ENCODE measurements around the gene AHCTF1. TPM values are rescaled to one million over a fixed set of nuclear protein-coding genes. Genes with fewer than 3 reads are reported as not detected.

Gene AHCTF1
- total and polyA plus RNA-seq, 9 of the 15 experiments (the other 6 are each of a cell fraction or from before 2014, with no cell fraction given), result 9.4 to 102 (median 47.6) TPM

- intact Hi-C loops (cut with micrococcal nuclease) (no loop called here), in situ Hi-C loops (cut with MboI) (no loop called here)
- Histone ChIP-seq H3K27me3 (ENCODE audit: control insufficient read depth in 2 of 2, insufficient read depth in 2 of 2, low read length in 2 of 2) (peaks cover 9 to 64% of the 10 kb centered on the region in 2 experiments), H3K36me3 (ENCODE audit: control insufficient read depth, insufficient read depth, low read length) (no peaks in the 10 kb centered on the region), H3K9me1 (ENCODE audit: control insufficient read depth, insufficient read depth, low read length) (no peaks in the 10 kb centered on the region), H3K4me3 (no peak overlapping the region), H3K27ac (ENCODE audit: extremely low read depth, low read depth, low read length) (no peak overlapping the region), H2AFZ (ENCODE audit: low read depth, low read length) (no peak overlapping the region), H3K4me1 (replicated peaks in 1 of 2; ENCODE audit: control insufficient read depth in 2 of 2, insufficient read depth in 2 of 2, low read length in 2 of 2) (peaks cover 5 to 37% of the 10 kb centered on the region in 2 experiments; a peak in 3 of 5 replicates), H3K4me2 (ENCODE audit: insufficient read depth, low read length) (no peak overlapping the region), H3K79me2 (ENCODE audit: control insufficient read depth, insufficient read depth, low read length) (no peaks in the 10 kb centered on the region), H3K9ac (ENCODE audit: insufficient read depth in 1 of 2, low read depth in 2 of 2, low read length in 2 of 2) (peak overlapping the region in 1 of 2 experiments; percentile 59; a peak in 2 of 4 replicates), H4K20me1 (replicated peaks; ENCODE audit: control insufficient read depth, insufficient read depth, low read length) (no peaks in the 10 kb centered on the region), H3K9me3 (replicated peaks; ENCODE audit: control insufficient read depth, insufficient read depth, low read depth, low read length) (no peaks in the 10 kb centered on the region)
- ATAC-seq, result no peak
- no TSS peak for BruUV-seq (replicated peaks)
- FAIRE-seq, result no peak
- TF ChIP-seq POLR3G (IDR thresholded peaks at IDR 0.05; ENCODE audit: extremely low read depth, insufficient read length, insufficient replicate concordance), result no peak
- WGBS (ENCODE audit: insufficient coverage, low coverage, missing lambda C conversion rate), result 9% methylated on average over 7 of the region's 7 CpGs
- DNase-seq (ENCODE audit: extremely low read depth in 1 of 4, low spot score in 3 of 4), result no peak
- ChIA-PET CTCF (ENCODE audit: low intra/inter-chr PET ratio) (no interaction called here), POLR2A (interaction anchor here (0.8 kb wide), 1 partner anchor 14 kb away, joined by 4 read pairs; no protein-coding TSS in a partner anchor)
These were observed 141.4 kb downstream of the AHCTF1 start for GRCh38 chr1:246790364-246790763.

DNA sequence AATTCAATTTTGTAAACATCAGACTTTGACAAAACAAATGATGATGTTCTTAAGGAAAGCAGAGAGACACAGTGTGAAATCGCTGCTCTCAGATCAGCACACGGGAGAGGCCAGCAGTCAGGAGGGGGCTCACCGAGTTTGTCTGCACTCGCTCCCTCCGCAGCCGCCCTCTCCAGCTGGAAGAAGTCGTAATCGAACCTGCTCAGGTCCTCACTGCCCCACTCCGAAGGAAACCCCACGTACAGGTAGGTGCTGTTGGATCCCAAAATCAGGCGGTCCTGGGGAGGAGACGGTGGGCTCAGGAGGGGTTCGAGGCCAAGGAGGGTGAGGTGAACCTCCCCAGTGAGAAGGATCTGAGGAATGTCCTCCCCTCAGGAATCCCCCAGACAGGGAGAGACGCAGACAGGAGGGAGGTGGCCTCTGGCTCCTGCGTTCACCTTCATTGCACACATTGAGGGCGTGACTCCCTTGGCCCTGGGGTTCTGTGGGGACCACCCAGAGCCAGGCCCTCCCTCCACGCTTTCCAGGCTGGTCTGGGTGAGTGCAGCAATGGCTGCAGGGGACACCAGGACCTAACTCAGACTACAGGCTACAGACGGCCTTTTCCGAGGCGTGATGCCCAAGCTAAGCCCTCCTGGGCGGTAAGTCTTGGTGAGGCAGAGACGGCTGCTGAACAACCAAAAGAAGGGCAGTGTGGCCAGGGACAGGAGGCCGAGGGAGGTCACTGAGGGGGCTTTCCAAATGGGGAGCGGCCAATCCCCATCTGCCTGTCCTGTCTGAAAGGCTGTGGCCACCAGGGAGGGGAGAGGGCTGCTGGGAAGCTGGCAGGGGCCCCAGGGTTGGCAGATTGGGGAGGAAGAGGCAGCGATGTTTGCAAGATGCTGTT is 142.1 kb downstream of the AHCTF1 start:
- no peaks in the 10 kb centered on the region for H3K79me2 ChIP-seq (ENCODE audit: control insufficient read depth, insufficient read depth, low read length)
- peaks cover 5 to 34% of the 10 kb centered on the region in 2 experiments; a peak in 3 of 5 replicates for H3K4me1 ChIP-seq (replicated peaks in 1 of 2; ENCODE audit: control insufficient read depth in 2 of 2, insufficient read depth in 2 of 2, low read length in 2 of 2)
- intact Hi-C loops (cut with micrococcal nuclease), result no loop called here
- no peak overlapping the region for H3K4me3 ChIP-seq
- no peak overlapping the region for H3K4me2 ChIP-seq (ENCODE audit: insufficient read depth, low read length)
- no peak for DNase-seq (ENCODE audit: extremely low read depth in 1 of 4, low spot score in 3 of 4)
- ATAC-seq, result no peak; the same call in 2 of the 3 replicates
- H3K27ac ChIP-seq (ENCODE audit: extremely low read depth, low read depth, low read length), result no peak overlapping the region
- FAIRE-seq, result no peak
- no peak for TF ChIP-seq THAP7 (CRISPR knock-in tag; IDR thresholded peaks at IDR 0.05)
- TF ChIP-seq, protein P1, sequence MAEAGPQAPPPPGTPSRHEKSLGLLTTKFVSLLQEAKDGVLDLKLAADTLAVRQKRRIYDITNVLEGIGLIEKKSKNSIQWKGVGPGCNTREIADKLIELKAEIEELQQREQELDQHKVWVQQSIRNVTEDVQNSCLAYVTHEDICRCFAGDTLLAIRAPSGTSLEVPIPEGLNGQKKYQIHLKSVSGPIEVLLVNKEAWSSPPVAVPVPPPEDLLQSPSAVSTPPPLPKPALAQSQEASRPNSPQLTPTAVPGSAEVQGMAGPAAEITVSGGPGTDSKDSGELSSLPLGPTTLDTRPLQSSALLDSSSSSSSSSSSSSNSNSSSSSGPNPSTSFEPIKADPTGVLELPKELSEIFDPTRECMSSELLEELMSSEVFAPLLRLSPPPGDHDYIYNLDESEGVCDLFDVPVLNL (CRISPR knock-in tag; IDR thresholded peaks at IDR 0.05; ENCODE audit: low read depth), result no peak
- no peak for TF ChIP-seq HDAC1 (IDR thresholded peaks at IDR 0.05)
- TF ChIP-seq SIN3B (IDR thresholded peaks at IDR 0.05; ENCODE audit: low read depth), result no peak
- no peak for TF ChIP-seq FOXK2 (conservative IDR thresholded peaks at IDR 0.05 in 1 of 2, IDR thresholded peaks at IDR 0.05 in 1 of 2; ENCODE audit: low read depth in 2 of 2)
- TF ChIP-seq HDAC2 (IDR thresholded peaks at IDR 0.05), result no peak
- H3K9me3 ChIP-seq (replicated peaks; ENCODE audit: control insufficient read depth, insufficient read depth, low read depth, low read length), result no peaks in the 10 kb centered on the region
- no peaks in the 10 kb centered on the region for H4K20me1 ChIP-seq (replicated peaks; ENCODE audit: control insufficient read depth, insufficient read depth, low read length)
- peaks cover 10 to 65% of the 10 kb centered on the region in 2 experiments for H3K27me3 ChIP-seq (ENCODE audit: control insufficient read depth in 2 of 2, insufficient read depth in 2 of 2, low read length in 2 of 2)
- H3K9me1 ChIP-seq (ENCODE audit: control insufficient read depth, insufficient read depth, low read length), result no peaks in the 10 kb centered on the region
- 0 out of 2 replicates have a peak overlapping the region, but pooled peaks have one; percentile 29 for H2AFZ ChIP-seq (ENCODE audit: low read depth, low read length)
- BruUV-seq (replicated peaks), result no TSS peak
- WGBS (ENCODE audit: insufficient coverage, low coverage, missing lambda C conversion rate), result 35% methylated on average over 24 of the region's 25 CpGs
- H3K9ac ChIP-seq (ENCODE audit: insufficient read depth in 1 of 2, low read depth in 2 of 2, low read length in 2 of 2), result no peak overlapping the region; a peak in 1 of 4 replicates
- no peaks in the 10 kb centered on the region for H3K36me3 ChIP-seq (ENCODE audit: control insufficient read depth, insufficient read depth, low read length)
- ChIA-PET CTCF (ENCODE audit: low intra/inter-chr PET ratio) (no interaction called here), POLR2A (interaction anchor here (0.8 kb wide), 1 partner anchor 15 kb away, joined by 4 read pairs; no protein-coding TSS in a partner anchor)
- in situ Hi-C loops (cut with MboI), result no loop called here

All from K562 (cell line).